Tibial nerve (tissue), 4 donors: ENCODE data around the gene ANGPTL2. TPM values are rescaled to one million over a fixed set of nuclear protein-coding genes. Genes with fewer than 3 reads are reported as not detected.

ENCODE experiments used
- DNase-seq, 2 donors: peaks; one replicate each; pipeline ENCODE4 v3.0.0-alpha.2; 2019; ENCODE audit warnings: low spot score in 2 of 2
- H3K27ac ChIP-seq, 4 donors: fragments of 200-600 bp; sonication (generic) in 3 of 4; one replicate each; pipeline ENCODE4 v1.5.1; 2017 to 2019; ENCODE audit warnings: mild to moderate bottlenecking in 1 of 4
- H3K27me3 ChIP-seq, 2 donors: fragments of 200-600 bp; sonication (generic) in 1 of 2; one replicate each; pipeline versions ENCODE4 v1.5.1 to v1.6.0; 2017 to 2019
- H3K36me3 ChIP-seq, 3 donors: fragments of 200-600 bp; sonication (generic); one replicate each; pipeline ENCODE4 v1.5.1; 2018 to 2019
- H3K4me1 ChIP-seq, 4 donors: fragments of 200-600 bp; sonication (generic) in 3 of 4; one replicate each; pipeline ENCODE4 v1.5.1; 2017 to 2019
- H3K4me3 ChIP-seq, 4 donors: fragments of 200-600 bp; sonication (generic) in 3 of 4; one replicate each; pipeline ENCODE4 v1.5.1; 2017 to 2019; ENCODE audit warnings: mild to moderate bottlenecking in 1 of 4, moderate library complexity in 1 of 4
- H3K9me3 ChIP-seq, 4 donors: fragments of 200-600 bp; sonication (generic) in 3 of 4; one replicate each; pipeline ENCODE4 v1.5.1; 2017 to 2019
- CTCF ChIP-seq, 5 experiments: fragments of 200-600 bp in 3 of 5; fragments of 450-650 bp in 2 of 5; sonication (generic) in 3 of 5; IDR thresholded peaks; one replicate each; pipeline ENCODE4 v1.5.1; 2016 to 2019; ENCODE audit warnings: antibody characterized with exemption in 5 of 5, mild to moderate bottlenecking in 3 of 5, moderate library complexity in 2 of 5
- EP300 ChIP-seq, 2 donors: sonication (generic); formaldehyde crosslinking; IDR thresholded peaks; one replicate each; pipeline ENCODE4 v1.6.1; 2017; ENCODE audit warnings: antibody characterized with exemption in 2 of 2, mild to moderate bottlenecking in 1 of 2
- POLR2A ChIP-seq, 2 donors: fragments of 450-650 bp; IDR thresholded peaks; one replicate each; pipeline ENCODE4 v1.6.1; 2017; ENCODE audit warnings: antibody characterized with exemption in 2 of 2, mild to moderate bottlenecking in 2 of 2, moderate library complexity in 2 of 2
- WGBS, 2 donors: methylation state at CpG; one replicate each; pipeline ENCODE4 v1.1.5; 2018; 5-methylcytosine and 5-hydroxymethylcytosine counted together
- total RNA-seq, 4 donors: library from RNA; depleted of rRNA; stranded (reverse); fragments of >200 nt; gene quantifications; one replicate each; pipeline ENCODE4 v1.1.0, GENCODE V29; 2016

ANGPTL2 gene
- total RNA-seq, 4 donors from 2014 or later = 34.5 to 64.1 (median 47.1) TPM

GRCh38 chr9:127045148-127045547, 77.3 kb downstream of the ANGPTL2 start:
- Histone ChIP-seq H3K27me3 (no peaks in the 10 kb centered on the region), H3K27ac (no peak overlapping the region), H3K4me3 (no peak overlapping the region), H3K4me1 (peaks cover 0 to 21% (median 8%) of the 10 kb centered on the region in 4 donors), H3K9me3 (no peaks in the 10 kb centered on the region), H3K36me3 (no peaks in the 10 kb centered on the region)
- TF ChIP-seq POLR2A (IDR thresholded peaks at IDR 0.05) = no peak
- TF ChIP-seq CTCF (IDR thresholded peaks at IDR 0.05) = no peak
- no peak for TF ChIP-seq EP300 (IDR thresholded peaks at IDR 0.05)
- WGBS, 2 donors = 85 to 92% methylated on average over 1 of the region's 1 CpG
- no peak for DNase-seq

GRCh38 chr9:127039492-127039891, 82.9 kb downstream of the ANGPTL2 start:
- DNase-seq = no peak

GRCh38 chr9:127038531-127038930, 83.9 kb downstream of the ANGPTL2 start:
- Histone ChIP-seq H3K4me1 (peaks cover 0 to 31% (median 19%) of the 10 kb centered on the region in 4 donors), H3K36me3 (no peaks in the 10 kb centered on the region), H3K27ac (no peak overlapping the region), H3K4me3 (no peak overlapping the region), H3K27me3 (no peaks in the 10 kb centered on the region), H3K9me3 (no peaks in the 10 kb centered on the region)
- no peak for TF ChIP-seq EP300 (IDR thresholded peaks at IDR 0.05)
- TF ChIP-seq POLR2A (IDR thresholded peaks at IDR 0.05) = no peak
- TF ChIP-seq CTCF (IDR thresholded peaks at IDR 0.05) = no peak
- no peak for DNase-seq
- 61 to 62% methylated on average over 5 of the region's 5 CpGs for WGBS, 2 donors

More at GRCh38 chr9:127039492-127039891, 82.9 kb downstream of the ANGPTL2 start:
- 96 to 98% methylated on average over 2 of the region's 2 CpGs for WGBS, 2 donors
- H3K9me3 ChIP-seq = no peaks in the 10 kb centered on the region
- no peak for TF ChIP-seq EP300 (IDR thresholded peaks at IDR 0.05)
- no peak for TF ChIP-seq POLR2A (IDR thresholded peaks at IDR 0.05)
- no peak for TF ChIP-seq CTCF (IDR thresholded peaks at IDR 0.05)
- peaks cover 0 to 28% (median 16%) of the 10 kb centered on the region in 4 donors for H3K4me1 ChIP-seq
- no peaks in the 10 kb centered on the region for H3K36me3 ChIP-seq
- no peak overlapping the region for H3K4me3 ChIP-seq
- H3K27me3 ChIP-seq = no peaks in the 10 kb centered on the region
- H3K27ac ChIP-seq = no peak overlapping the region

Other genes with a start within 250 kb of the ANGPTL2 start
- 1 to 10 TPM; 3.3 to 9.8 (median 6.7) TPM for gene RALGPS1, start 207.9 kb downstream of the ANGPTL2 start, total RNA-seq
- 10 to 100 TPM; 28.4 to 59.7 (median 39.1) TPM for gene GARNL3, start 142.1 kb upstream of the ANGPTL2 start, total RNA-seq